ENCODE measurements around the gene MUC5AC. TPM values are rescaled to one million over a fixed set of nuclear protein-coding genes. Genes with fewer than 3 reads are reported as not detected.

MUC5AC gene
- total and polyA plus RNA-seq, 2 of the 13 experiments (the other 11 are each of a cell fraction or from before 2014, with no cell fraction given) = under 0.01 TPM; not detected in 1

- TF ChIP-seq, protein P1, sequence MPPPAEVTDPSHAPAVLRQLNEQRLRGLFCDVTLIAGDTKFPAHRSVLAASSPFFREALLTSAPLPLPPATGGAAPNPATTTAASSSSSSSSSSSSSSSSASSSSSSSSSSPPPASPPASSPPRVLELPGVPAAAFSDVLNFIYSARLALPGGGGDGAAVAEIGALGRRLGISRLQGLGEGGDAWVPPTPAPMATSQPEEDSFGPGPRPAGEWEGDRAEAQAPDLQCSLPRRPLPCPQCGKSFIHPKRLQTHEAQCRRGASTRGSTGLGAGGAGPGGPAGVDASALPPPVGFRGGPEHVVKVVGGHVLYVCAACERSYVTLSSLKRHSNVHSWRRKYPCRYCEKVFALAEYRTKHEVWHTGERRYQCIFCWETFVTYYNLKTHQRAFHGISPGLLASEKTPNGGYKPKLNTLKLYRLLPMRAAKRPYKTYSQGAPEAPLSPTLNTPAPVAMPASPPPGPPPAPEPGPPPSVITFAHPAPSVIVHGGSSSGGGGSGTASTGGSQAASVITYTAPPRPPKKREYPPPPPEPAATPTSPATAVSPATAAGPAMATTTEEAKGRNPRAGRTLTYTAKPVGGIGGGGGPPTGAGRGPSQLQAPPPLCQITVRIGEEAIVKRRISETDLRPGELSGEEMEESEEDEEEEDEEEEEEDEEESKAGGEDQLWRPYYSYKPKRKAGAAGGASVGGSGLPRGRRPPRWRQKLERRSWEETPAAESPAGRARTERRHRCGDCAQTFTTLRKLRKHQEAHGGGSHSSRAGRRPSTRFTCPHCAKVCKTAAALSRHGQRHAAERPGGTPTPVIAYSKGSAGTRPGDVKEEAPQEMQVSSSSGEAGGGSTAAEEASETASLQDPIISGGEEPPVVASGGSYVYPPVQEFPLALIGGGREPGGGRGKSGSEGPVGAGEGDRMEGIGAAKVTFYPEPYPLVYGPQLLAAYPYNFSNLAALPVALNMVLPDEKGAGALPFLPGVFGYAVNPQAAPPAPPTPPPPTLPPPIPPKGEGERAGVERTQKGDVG (CRISPR knock-in tag; IDR thresholded peaks at IDR 0.05; ENCODE audit: borderline replicate concordance) = no peak
- TF ChIP-seq HNF1A (IDR thresholded peaks at IDR 0.05; ENCODE audit: low read depth) = no peak
- TF ChIP-seq HNF1A (CRISPR knock-in tag; IDR thresholded peaks at IDR 0.05; ENCODE audit: borderline replicate concordance) = no peak
- TF ChIP-seq RFX3 (CRISPR knock-in tag; IDR thresholded peaks at IDR 0.05) = no peak
These were observed 59.4 kb downstream of the MUC5AC start (continued) for GRCh38 chr11:1217151-1217550.

GRCh38 chr11:1218256-1218787, 60.6 kb downstream of the MUC5AC start:
- no peak overlapping the region for H2AFZ ChIP-seq (ENCODE audit: low read length)
- H3K36me3 ChIP-seq (replicated peaks in 1 of 2; ENCODE audit: control insufficient read depth in 1 of 2, insufficient read depth in 2 of 2, low read length in 2 of 2) = no peaks in the 10 kb centered on the region
- H3K79me2 ChIP-seq (ENCODE audit: insufficient read depth, low read length) = no peaks in the 10 kb centered on the region
- H3K4me3 ChIP-seq (replicated peaks in 1 of 3; ENCODE audit: insufficient read depth in 1 of 3, low read depth in 2 of 3, low read length in 3 of 3) = no peak overlapping the region
- H3K4me2 ChIP-seq (ENCODE audit: low read depth, low read length) = no peak overlapping the region
- 25% methylated on average over 11 of the region's 15 CpGs for WGBS (ENCODE audit: low lambda C conversion rate)
- no TSS peak for BruUV-seq (replicated peaks)
- TF ChIP-seq ZSCAN22 (CRISPR knock-in tag; IDR thresholded peaks at IDR 0.05) (no peak), CCDC6 (CRISPR knock-in tag; IDR thresholded peaks at IDR 0.05) (no peak), ZNF230 (CRISPR knock-in tag; IDR thresholded peaks at IDR 0.05) (no peak), BORCS8-MEF2B (CRISPR knock-in tag; IDR thresholded peaks at IDR 0.05) (no peak)
- in situ Hi-C loops (cut with HindIII; ENCODE audit: extremely low pct_ligation_motif_present, low pct_unique_long_range_greater_than_20kb) (no loop called here), intact Hi-C loops (cut with micrococcal nuclease; ENCODE audit: unreplicated experiment) (no loop called here)
- H3K27ac ChIP-seq (ENCODE audit: extremely low read length, insufficient read depth, low read length) = no peak overlapping the region
- no peak for FAIRE-seq
- no peak for DNase-seq (ENCODE audit: low spot score)
- no peak overlapping the region for H3K9ac ChIP-seq (ENCODE audit: insufficient read depth, low read depth, low read length)
- H3K27me3 ChIP-seq (ENCODE audit: control insufficient read depth in 1 of 2, insufficient read depth in 2 of 2, low read length in 2 of 2) = peaks cover 17 to 66% of the 10 kb centered on the region in 2 experiments
- H3K4me1 ChIP-seq (ENCODE audit: insufficient read depth, low read length) = peaks cover 36% of the 10 kb centered on the region
- ATAC-seq = no peak
- CTCF ChIA-PET (ENCODE audit: low intra/inter-chr PET ratio, low total read pairs) = no interaction called here
- H3K9me3 ChIP-seq (ENCODE audit: low read length) = no peaks in the 10 kb centered on the region
- POLR2A ChIA-PET = no interaction called here
- H4K20me1 ChIP-seq (ENCODE audit: insufficient read depth, low read length) = peaks cover 13% of the 10 kb centered on the region; the same call in 1 of the 2 replicates

Measured in HepG2 (cell line).